MM.1S (cell line): Measurements from ENCODE around the gene MRPS22.
"Not testable (repeated sequence)": the region's sequence is repeated elsewhere in the genome, so short reads cannot be mapped to it uniquely, and the experiment has no call there.

Experiments used
- EZH2 ChIP-seq: fragments of 300-600 bp; sonication (generic); optimal IDR thresholded peaks from 2 replicates; pipeline ENCODE3; 2017; ENCODE audit warnings: low read depth, mild to moderate bottlenecking, antibody characterized with exemption, low read length, mixed read lengths
- TF ChIP-seq, protein P1 (sequence below): fragments of 300-600 bp; sonication (generic); IDR thresholded peaks from 2 replicates; pipeline ENCODE4 v1.5.1; 2016; ENCODE audit warnings: antibody characterized with exemption, low read length, mixed read lengths

DNA sequence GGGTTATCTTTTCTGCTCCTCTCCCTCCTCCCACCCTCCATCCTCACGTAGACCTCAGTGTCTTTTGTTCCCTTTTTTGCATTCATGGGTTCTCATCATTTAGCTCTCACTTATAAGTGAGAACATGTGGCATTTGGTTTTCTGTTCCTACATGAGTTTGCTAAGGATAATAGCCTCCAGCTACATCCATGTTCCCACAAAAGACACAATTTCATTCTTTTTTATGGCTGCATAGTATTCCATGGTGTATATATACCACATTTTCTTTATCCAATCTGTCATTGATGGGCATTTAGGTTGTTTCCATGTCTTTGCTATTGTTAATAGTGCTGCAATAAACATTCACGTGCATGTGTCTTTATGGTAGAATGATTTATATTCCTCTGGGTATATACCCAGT, 57.3 kb downstream of the MRPS22 start:
- TF ChIP-seq, protein P1, sequence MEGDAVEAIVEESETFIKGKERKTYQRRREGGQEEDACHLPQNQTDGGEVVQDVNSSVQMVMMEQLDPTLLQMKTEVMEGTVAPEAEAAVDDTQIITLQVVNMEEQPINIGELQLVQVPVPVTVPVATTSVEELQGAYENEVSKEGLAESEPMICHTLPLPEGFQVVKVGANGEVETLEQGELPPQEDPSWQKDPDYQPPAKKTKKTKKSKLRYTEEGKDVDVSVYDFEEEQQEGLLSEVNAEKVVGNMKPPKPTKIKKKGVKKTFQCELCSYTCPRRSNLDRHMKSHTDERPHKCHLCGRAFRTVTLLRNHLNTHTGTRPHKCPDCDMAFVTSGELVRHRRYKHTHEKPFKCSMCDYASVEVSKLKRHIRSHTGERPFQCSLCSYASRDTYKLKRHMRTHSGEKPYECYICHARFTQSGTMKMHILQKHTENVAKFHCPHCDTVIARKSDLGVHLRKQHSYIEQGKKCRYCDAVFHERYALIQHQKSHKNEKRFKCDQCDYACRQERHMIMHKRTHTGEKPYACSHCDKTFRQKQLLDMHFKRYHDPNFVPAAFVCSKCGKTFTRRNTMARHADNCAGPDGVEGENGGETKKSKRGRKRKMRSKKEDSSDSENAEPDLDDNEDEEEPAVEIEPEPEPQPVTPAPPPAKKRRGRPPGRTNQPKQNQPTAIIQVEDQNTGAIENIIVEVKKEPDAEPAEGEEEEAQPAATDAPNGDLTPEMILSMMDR = not testable (repeated sequence)
- not testable (repeated sequence) for TF ChIP-seq EZH2
